Esophagus (tissue), 2 donors: Measurements from ENCODE around the gene CNOT9. TPM values are rescaled to one million over a fixed set of nuclear protein-coding genes. Genes with fewer than 3 reads are reported as not detected.
A peak's percentile ranks its signal among the peaks of the same experiment; 100 is the strongest.
"Not testable (repeated sequence)": the region's sequence is repeated elsewhere in the genome, so short reads cannot be mapped to it uniquely, and the experiment has no call there.

Experiments used
- H3K27ac ChIP-seq, 2 donors: one replicate each; pipeline ENCODE4 v1.5.1; 2013; ENCODE audit warnings: low read depth in 2 of 2, mild to moderate bottlenecking in 2 of 2, inconsistent platforms in 1 of 2, low read length in 1 of 2, moderate library complexity in 1 of 2
- H3K27me3 ChIP-seq, 2 donors: one replicate each; pipeline ENCODE4 v1.6.1; 2013; ENCODE audit warnings: low read length in 2 of 2, control low read depth in 1 of 2, mild to moderate bottlenecking in 1 of 2; ENCODE audit not compliant: insufficient read depth in 2 of 2, control insufficient read depth in 1 of 2
- H3K36me3 ChIP-seq, 2 donors: one replicate each; pipeline ENCODE4 v1.6.1; 2013; ENCODE audit warnings: low read length in 1 of 2; ENCODE audit not compliant: control insufficient read depth in 2 of 2, insufficient read depth in 2 of 2
- H3K4me1 ChIP-seq, 2 donors: one replicate each; pipeline ENCODE4 v1.6.1; 2013; ENCODE audit warnings: low read length in 1 of 2; ENCODE audit not compliant: control insufficient read depth in 2 of 2, insufficient read depth in 2 of 2
- H3K4me3 ChIP-seq, 2 donors: one replicate each; pipeline ENCODE4 v1.5.1; 2013; ENCODE audit warnings: low read length in 2 of 2, mild to moderate bottlenecking in 2 of 2, low read depth in 1 of 2, moderate library complexity in 1 of 2
- H3K9me3 ChIP-seq, 2 donors: one replicate each; pipeline ENCODE4 v1.6.1; 2013; ENCODE audit warnings: mild to moderate bottlenecking in 2 of 2, low read depth in 1 of 2, low read length in 1 of 2, moderate library complexity in 1 of 2; ENCODE audit not compliant: control insufficient read depth in 2 of 2, insufficient read depth in 1 of 2
- WGBS, 2 donors: extraction: QIAGEN DNeasy Blood & Tissue Kit; methylation state at CpG; one replicate each; pipeline ENCODE4 v1.1.7; 2013; 5-methylcytosine and 5-hydroxymethylcytosine counted together
- polyA plus RNA-seq, 2 donors: library from polyadenylated mRNA; stranded (reverse); fragments of 200-250 nt; gene quantifications; one replicate each; pipeline ENCODE4 v1.2.3, GENCODE V29; 2013
- donor health status: healthy with polysubstance abuse.
- donor health status: Bipolar disorder and iron deficiency.

The CNOT9 gene
- polyA plus RNA-seq, 2 donors: 14.5 to 17.6 TPM

- H3K27me3 ChIP-seq: no peaks in the 10 kb centered on the region
- H3K9me3 ChIP-seq: no peaks in the 10 kb centered on the region
- no peak overlapping the region for H3K4me3 ChIP-seq
- H3K4me1 ChIP-seq: no peaks in the 10 kb centered on the region
- no peak overlapping the region for H3K27ac ChIP-seq
- peaks cover 0 to 4% of the 10 kb centered on the region in 2 donors for H3K36me3 ChIP-seq
Observed at GRCh38 chr2:218547978-218548377, 20.7 kb upstream of the CNOT9 start.

- 97 to 98% methylated on average over 3 of the region's 3 CpGs for WGBS, 2 donors
- H3K27me3 ChIP-seq, H3K27ac ChIP-seq, H3K9me3 ChIP-seq, H3K4me1 ChIP-seq, H3K36me3 ChIP-seq, H3K4me3 ChIP-seq: not testable (repeated sequence)
Observed at GRCh38 chr2:218554225-218554624, 14.4 kb upstream of the CNOT9 start.

GRCh38 chr2:218555527-218555926 lies 13.1 kb upstream of the CNOT9 start:
- no peaks in the 10 kb centered on the region for H3K9me3 ChIP-seq
- 86 to 90% methylated on average over 4 of the region's 4 CpGs for WGBS, 2 donors
- H3K4me1 ChIP-seq: no peaks in the 10 kb centered on the region
- no peak overlapping the region for H3K4me3 ChIP-seq
- peaks cover 0 to 5% of the 10 kb centered on the region in 2 donors for H3K36me3 ChIP-seq
- H3K27me3 ChIP-seq: no peaks in the 10 kb centered on the region
- no peak overlapping the region for H3K27ac ChIP-seq

- no peak overlapping the region for H3K27ac ChIP-seq
- 56 to 81% methylated on average over 2 of the region's 2 CpGs for WGBS, 2 donors
- no peaks in the 10 kb centered on the region for H3K9me3 ChIP-seq
- no peaks in the 10 kb centered on the region for H3K27me3 ChIP-seq
- no peak overlapping the region for H3K4me3 ChIP-seq
- no peaks in the 10 kb centered on the region for H3K4me1 ChIP-seq
- H3K36me3 ChIP-seq: peaks cover 0 to 5% of the 10 kb centered on the region in 2 donors
Observed at GRCh38 chr2:218557941-218558340, 10.7 kb upstream of the CNOT9 start.

GRCh38 chr2:218558986-218559385 lies 9.7 kb upstream of the CNOT9 start:
- Histone ChIP-seq H3K27me3 (no peaks in the 10 kb centered on the region), H3K36me3 (peaks cover 0 to 5% of the 10 kb centered on the region in 2 donors), H3K9me3 (no peaks in the 10 kb centered on the region), H3K4me1 (no peaks in the 10 kb centered on the region), H3K27ac (no peak overlapping the region), H3K4me3 (no peak overlapping the region)
- 91 to 94% methylated on average over 3 of the region's 3 CpGs for WGBS, 2 donors

- H3K9me3 ChIP-seq: no peaks in the 10 kb centered on the region
- no peaks in the 10 kb centered on the region for H3K36me3 ChIP-seq
- no peaks in the 10 kb centered on the region for H3K27me3 ChIP-seq
- no peak overlapping the region for H3K4me3 ChIP-seq
- H3K27ac ChIP-seq: no peak overlapping the region
- WGBS, 2 donors: 93 to 100% methylated on average over 1 of the region's 1 CpG
- H3K4me1 ChIP-seq: peaks cover 0 to 3% of the 10 kb centered on the region in 2 donors
Observed at GRCh38 chr2:218564056-218564455, 4.6 kb upstream of the CNOT9 start.

- H3K4me3 ChIP-seq: no peak overlapping the region
- no peaks in the 10 kb centered on the region for H3K36me3 ChIP-seq
- H3K27ac ChIP-seq: no peak overlapping the region
- H3K9me3 ChIP-seq: no peaks in the 10 kb centered on the region
- peaks cover 0 to 3% of the 10 kb centered on the region in 2 donors for H3K4me1 ChIP-seq
- H3K27me3 ChIP-seq: no peaks in the 10 kb centered on the region
- WGBS, 2 donors: 75 to 91% methylated on average over 1 of the region's 1 CpG
Observed at GRCh38 chr2:218566296-218566695, 2.3 kb upstream of the CNOT9 start.

GRCh38 chr2:218567797-218568189 lies 846 bp upstream of the CNOT9 start:
- Histone ChIP-seq H3K27me3 (no peaks in the 10 kb centered on the region), H3K36me3 (no peaks in the 10 kb centered on the region), H3K4me3 (peak overlapping the region; percentile 70 to 98), H3K9me3 (no peaks in the 10 kb centered on the region), H3K27ac (peak overlapping the region; percentile 90 to 98), H3K4me1 (peaks cover 0 to 3% of the 10 kb centered on the region in 2 donors)
- WGBS, 2 donors: 0 to 1% methylated on average over 19 of the region's 19 CpGs

GRCh38 chr2:218569038-218569431 lies 396 bp downstream of the CNOT9 start:
- Histone ChIP-seq H3K27me3 (no peaks in the 10 kb centered on the region), H3K27ac (peak overlapping the region; percentile 90 to 96), H3K36me3 (no peaks in the 10 kb centered on the region), H3K4me3 (peak overlapping the region; percentile 90 to 98), H3K4me1 (peaks cover 0 to 3% of the 10 kb centered on the region in 2 donors), H3K9me3 (no peaks in the 10 kb centered on the region)
- 0% methylated on average over 31 of the region's 31 CpGs for WGBS, 2 donors

- H3K27ac ChIP-seq: peak overlapping the region; percentile 68 to 90
- no peaks in the 10 kb centered on the region for H3K27me3 ChIP-seq
- peak overlapping the region; percentile 90 to 98 for H3K4me3 ChIP-seq
- peaks cover 0 to 3% of the 10 kb centered on the region in 2 donors for H3K4me1 ChIP-seq
- 5 to 6% methylated on average over 10 of the region's 10 CpGs for WGBS, 2 donors
- H3K36me3 ChIP-seq: no peaks in the 10 kb centered on the region
- H3K9me3 ChIP-seq: no peaks in the 10 kb centered on the region
Observed at GRCh38 chr2:218569661-218570500, 1.2 kb downstream of the CNOT9 start.
